Spinal cord (tissue), 10 donors: ENCODE results near the gene EGFL7. TPM values are rescaled to one million over a fixed set of nuclear protein-coding genes. Genes with fewer than 3 reads are reported as not detected.
A peak's percentile ranks its signal among the peaks of the same experiment; 100 is the strongest.

Experiments
- DNase-seq, 6 donors: peaks; one replicate each; pipeline versions ENCODE4 v3.0.0 to v3.0.0-alpha.2; 2013 to 2015; ENCODE audit warnings: low spot score in 6 of 6, low read depth in 4 of 6
- H3K27ac ChIP-seq: one replicate; pipeline ENCODE4 v1.5.1; 2013; ENCODE audit warnings: low read depth, low read length, control low read depth
- H3K27me3 ChIP-seq: one replicate; pipeline ENCODE4 v1.6.1; 2013; ENCODE audit warnings: low read length; ENCODE audit not compliant: control insufficient read depth, insufficient read depth
- H3K36me3 ChIP-seq: one replicate; pipeline ENCODE4 v1.6.1; 2013; ENCODE audit warnings: low read length; ENCODE audit not compliant: control insufficient read depth, insufficient read depth
- H3K4me1 ChIP-seq: one replicate; pipeline ENCODE4 v1.6.1; 2013; ENCODE audit warnings: low read length; ENCODE audit not compliant: control insufficient read depth, insufficient read depth
- H3K4me3 ChIP-seq: one replicate; pipeline ENCODE4 v1.5.1; 2013; ENCODE audit warnings: low read depth, low read length, control low read depth
- H3K9me3 ChIP-seq: one replicate; pipeline ENCODE4 v1.6.1; 2013; ENCODE audit warnings: low read length; ENCODE audit not compliant: control insufficient read depth, insufficient read depth
- WGBS: methylation state at CpG from one replicate; pipeline ENCODE4 v1.1.5; 2013; ENCODE audit warnings: missing lambda C conversion rate; ENCODE audit not compliant: insufficient coverage; 5-methylcytosine and 5-hydroxymethylcytosine counted together
- polyA plus RNA-seq, 2 donors: library from polyadenylated mRNA; unstranded; fragments of 120-200 nt; gene quantifications; one replicate each; pipeline ENCODE4 v1.2.1, GENCODE V29; 2013; ENCODE audit not compliant: insufficient read length in 2 of 2
- total RNA-seq, 2 donors: library from RNA; depleted of rRNA in 1 of 2; stranded (reverse); fragments of 120-200 nt in 1 of 2; fragments of >200 nt in 1 of 2; gene quantifications; one replicate each; pipeline versions ENCODE4 v1.2.3 to v1.2.4, GENCODE V29; 2013 to 2014
- donor health status: healthy.

EGFL7 gene
- total and polyA plus RNA-seq, 4 donors = 21.9 to 93.5 (median 52.1) TPM

DNA sequence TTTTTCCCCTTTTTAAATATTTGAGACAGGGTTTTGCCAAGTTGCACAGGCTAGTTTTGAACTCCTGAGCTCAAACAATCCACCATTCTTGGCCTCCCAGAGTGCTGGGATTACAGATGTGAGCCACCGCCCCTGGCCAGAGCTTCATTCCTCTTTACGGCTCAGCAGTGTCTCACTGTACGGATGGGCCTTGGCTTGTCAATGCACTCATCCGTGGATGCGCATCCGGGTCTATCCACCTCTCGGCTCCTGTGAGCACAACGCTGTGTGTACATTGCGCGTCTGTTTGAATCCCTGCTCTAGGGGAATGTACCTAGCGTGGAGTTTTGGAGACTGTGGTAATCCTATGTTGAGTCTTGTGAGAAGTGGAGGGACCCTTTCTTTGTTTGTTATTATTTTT, 10.9 kb upstream of the EGFL7 start:
- no peak overlapping the region for H3K4me3 ChIP-seq
- peaks cover 26% of the 10 kb centered on the region for H3K4me1 ChIP-seq
- no peak for DNase-seq
- H3K27me3 ChIP-seq = no peaks in the 10 kb centered on the region
- no peaks in the 10 kb centered on the region for H3K36me3 ChIP-seq
- WGBS = 88% methylated on average over 10 of the region's 11 CpGs
- H3K9me3 ChIP-seq = no peaks in the 10 kb centered on the region
- no peak overlapping the region for H3K27ac ChIP-seq

DNA sequence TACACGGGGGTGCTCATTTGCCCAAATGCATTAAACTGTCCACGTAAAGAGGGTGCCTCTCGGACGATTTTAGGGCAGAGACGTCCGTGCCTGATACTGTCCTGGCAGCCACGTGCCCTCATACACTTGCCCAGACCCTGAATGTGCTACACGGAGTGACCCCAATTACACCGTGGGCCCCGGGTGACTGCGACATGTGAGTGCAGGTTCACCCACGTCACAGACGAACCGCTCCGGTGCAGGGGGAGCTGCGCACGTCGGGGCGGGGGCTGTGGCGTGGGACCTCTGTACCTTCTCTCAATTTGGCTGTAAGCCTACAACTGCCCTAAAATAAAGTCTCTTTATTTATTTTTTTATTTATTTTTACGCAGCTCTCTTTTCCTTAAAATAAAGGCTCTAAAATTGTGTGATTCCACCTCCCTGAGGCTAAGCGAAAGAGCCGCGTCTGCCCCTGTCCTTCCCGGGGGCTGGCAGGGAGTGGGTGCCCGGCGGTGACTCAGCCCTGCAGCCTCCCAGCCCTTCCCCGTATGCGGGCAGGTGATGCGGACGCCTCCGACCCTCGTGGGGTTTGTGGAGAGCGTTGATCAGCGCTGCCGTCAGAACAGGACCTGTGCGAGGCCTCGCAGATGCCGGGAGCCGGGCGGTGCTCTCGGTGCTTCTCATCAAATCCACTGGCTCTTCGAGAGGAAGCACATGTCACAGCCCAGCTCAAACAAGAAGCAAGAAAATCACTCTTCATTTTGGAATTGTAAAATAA, 9.2 kb upstream of the EGFL7 start:
- Histone ChIP-seq H3K36me3 (no peaks in the 10 kb centered on the region), H3K4me3 (no peak overlapping the region), H3K4me1 (peaks cover 35% of the 10 kb centered on the region), H3K27me3 (no peaks in the 10 kb centered on the region), H3K27ac (no peak overlapping the region), H3K9me3 (no peaks in the 10 kb centered on the region)
- WGBS = 72% methylated on average over 23 of the region's 43 CpGs
- no peak for DNase-seq

DNA sequence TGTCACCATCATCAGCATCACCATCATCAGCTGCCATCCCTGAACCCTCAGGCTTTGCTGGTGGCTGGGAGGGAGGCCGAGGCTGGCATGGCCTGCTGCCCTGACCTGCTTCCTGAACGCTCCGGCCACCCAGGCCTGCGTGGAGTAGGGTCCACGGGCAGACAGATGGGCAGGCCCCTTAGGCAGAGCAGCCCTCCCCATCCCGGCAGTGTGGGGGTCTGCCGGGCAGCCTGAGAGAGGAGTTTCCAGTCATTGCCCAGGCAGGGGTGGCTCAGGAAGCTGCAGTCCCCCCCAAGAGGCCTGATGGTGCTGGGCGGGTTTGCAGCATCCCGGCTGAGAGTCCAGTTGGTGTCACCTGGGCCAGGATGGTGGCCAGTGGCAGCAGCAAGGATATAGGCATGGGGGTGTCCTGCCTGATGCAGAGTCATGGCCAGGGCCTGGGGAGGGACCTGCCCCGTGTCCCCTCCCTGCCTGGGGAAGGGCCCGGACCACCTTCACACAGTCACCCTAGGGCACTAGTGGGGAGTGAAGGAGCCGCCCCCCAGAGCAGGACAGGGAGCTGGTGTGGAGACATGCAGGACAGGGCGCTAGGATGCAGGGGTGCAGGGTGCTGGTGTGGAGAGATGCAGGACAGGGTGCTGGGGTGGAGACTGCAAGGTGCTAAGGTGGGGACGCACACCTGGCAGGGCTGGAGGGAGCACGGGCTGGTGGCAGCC, 7.7 kb upstream of the EGFL7 start:
- Histone ChIP-seq H3K4me3 (no peak overlapping the region), H3K4me1 (peaks cover 32% of the 10 kb centered on the region), H3K9me3 (no peaks in the 10 kb centered on the region), H3K27me3 (no peaks in the 10 kb centered on the region), H3K27ac (peak overlapping the region; percentile 69), H3K36me3 (no peaks in the 10 kb centered on the region)
- DNase-seq = no peak
- 87% methylated on average over 14 of the region's 15 CpGs for WGBS

DNA sequence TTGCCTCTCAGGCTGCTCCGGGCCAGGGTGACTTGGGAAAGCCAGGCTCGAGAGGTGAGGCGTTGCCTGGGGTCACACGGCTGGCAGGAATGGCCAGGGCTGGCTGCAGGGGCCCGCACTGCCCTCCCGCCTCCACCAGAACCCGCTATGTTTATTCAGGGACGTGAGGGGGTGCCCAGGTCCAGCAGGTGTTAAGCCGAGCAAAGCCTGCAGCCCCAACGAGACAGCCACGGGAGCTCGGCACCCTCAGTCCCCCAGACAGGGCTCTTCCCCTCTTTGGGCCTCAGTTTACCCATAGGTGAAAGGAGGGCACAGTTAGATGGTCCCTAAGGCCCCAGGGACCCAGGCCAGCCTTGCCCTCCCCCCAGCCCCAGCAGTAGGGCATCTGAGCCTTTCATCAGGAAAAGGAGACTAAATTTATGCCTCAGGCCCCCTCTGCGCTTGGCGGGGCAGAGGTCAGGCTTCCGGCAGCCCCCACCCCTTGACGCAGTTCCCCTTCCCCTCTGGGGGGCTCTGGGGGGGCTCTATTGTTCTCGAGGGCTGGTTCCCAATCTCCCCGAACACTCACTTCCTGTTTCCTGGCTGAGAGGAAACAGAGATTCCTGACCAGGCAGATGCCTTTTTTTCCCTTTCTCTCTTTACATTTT, 7.1 kb upstream of the EGFL7 start:
- no peak for DNase-seq
- WGBS = 52% methylated on average over 9 of the region's 18 CpGs

DNA sequence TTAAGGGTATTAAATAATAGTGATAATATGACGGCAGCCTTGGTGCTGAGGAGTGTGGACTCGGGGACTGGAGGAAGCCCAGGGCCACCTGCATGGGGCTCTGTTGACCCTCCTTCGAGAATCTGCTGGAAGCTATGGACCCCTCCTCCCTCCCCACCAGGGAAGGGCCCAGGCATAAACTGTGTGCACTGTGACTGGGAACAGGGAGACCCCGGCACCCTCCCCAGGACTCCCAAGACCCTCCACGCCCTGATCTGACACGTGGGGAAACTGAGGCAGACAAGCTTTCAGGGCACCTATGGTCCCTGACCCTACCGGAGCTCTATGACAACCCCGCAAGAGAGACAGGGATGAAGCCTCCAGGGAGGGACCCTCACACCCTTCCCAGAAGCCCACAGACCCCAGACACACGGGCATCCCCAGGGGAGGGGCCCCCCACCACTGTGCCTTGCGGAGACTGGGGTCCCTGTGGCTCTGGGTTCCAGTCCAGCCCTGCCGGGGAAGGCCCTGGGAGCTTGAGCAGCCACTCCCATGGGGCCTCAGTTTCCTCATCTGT, 6.5 kb upstream of the EGFL7 start:
- Histone ChIP-seq H3K9me3 (no peaks in the 10 kb centered on the region), H3K4me1 (peaks cover 36% of the 10 kb centered on the region), H3K27ac (peak overlapping the region; percentile 69), H3K4me3 (no peak overlapping the region), H3K27me3 (no peaks in the 10 kb centered on the region), H3K36me3 (no peaks in the 10 kb centered on the region)
- 73% methylated on average over 9 of the region's 11 CpGs for WGBS
- no peak for DNase-seq

More for the DNA sequence above, 7.1 kb upstream of the EGFL7 start:
- Histone ChIP-seq H3K4me3 (no peak overlapping the region), H3K27me3 (no peaks in the 10 kb centered on the region), H3K9me3 (no peaks in the 10 kb centered on the region), H3K36me3 (no peaks in the 10 kb centered on the region), H3K27ac (peak overlapping the region; percentile 69), H3K4me1 (peaks cover 33% of the 10 kb centered on the region)

DNA sequence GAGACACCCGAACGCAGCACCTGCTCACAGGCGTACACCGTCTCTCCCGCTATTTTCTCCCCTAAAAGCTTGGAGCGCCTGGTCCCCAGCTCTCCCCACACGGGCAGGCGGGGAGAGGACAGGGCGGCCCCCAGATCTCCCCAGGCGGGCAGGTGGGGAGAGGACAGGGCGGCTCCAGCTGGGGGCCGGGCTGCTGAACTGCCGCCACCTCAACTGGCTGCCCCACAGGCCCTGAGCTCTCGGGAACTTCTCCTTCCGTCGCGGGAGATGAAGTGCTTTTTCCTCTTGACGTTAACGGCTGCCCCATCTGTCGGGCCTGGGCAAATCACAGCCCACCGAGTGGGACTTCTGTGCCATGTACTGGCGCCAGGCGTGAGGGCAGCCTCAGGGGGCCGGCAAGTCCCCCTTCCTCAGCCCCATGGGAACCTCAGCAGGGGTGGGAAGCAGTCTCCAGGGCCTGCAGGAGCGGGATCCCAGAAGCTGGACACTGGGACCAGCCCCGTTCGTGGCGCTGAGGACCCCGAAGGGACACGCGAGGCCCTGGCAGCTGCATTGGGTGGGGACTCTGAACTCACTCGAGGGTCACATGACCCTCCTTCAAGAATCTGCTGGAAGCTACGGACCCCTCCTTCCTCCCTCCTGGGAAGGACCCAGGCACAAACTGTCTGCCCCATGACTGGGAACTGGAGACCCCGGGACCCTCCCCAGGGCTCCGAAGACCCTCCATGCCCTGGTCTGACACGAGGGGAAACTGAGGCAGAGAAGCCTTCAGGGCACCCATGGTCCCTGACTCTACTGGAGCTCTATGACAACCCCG, 5.7 kb upstream of the EGFL7 start:
- Histone ChIP-seq H3K36me3 (no peaks in the 10 kb centered on the region), H3K9me3 (no peaks in the 10 kb centered on the region), H3K4me1 (peaks cover 36% of the 10 kb centered on the region), H3K27me3 (no peaks in the 10 kb centered on the region), H3K4me3 (no peak overlapping the region), H3K27ac (peak overlapping the region; percentile 1)
- WGBS = 58% methylated on average over 37 of the region's 37 CpGs
- DNase-seq = no peak

DNA sequence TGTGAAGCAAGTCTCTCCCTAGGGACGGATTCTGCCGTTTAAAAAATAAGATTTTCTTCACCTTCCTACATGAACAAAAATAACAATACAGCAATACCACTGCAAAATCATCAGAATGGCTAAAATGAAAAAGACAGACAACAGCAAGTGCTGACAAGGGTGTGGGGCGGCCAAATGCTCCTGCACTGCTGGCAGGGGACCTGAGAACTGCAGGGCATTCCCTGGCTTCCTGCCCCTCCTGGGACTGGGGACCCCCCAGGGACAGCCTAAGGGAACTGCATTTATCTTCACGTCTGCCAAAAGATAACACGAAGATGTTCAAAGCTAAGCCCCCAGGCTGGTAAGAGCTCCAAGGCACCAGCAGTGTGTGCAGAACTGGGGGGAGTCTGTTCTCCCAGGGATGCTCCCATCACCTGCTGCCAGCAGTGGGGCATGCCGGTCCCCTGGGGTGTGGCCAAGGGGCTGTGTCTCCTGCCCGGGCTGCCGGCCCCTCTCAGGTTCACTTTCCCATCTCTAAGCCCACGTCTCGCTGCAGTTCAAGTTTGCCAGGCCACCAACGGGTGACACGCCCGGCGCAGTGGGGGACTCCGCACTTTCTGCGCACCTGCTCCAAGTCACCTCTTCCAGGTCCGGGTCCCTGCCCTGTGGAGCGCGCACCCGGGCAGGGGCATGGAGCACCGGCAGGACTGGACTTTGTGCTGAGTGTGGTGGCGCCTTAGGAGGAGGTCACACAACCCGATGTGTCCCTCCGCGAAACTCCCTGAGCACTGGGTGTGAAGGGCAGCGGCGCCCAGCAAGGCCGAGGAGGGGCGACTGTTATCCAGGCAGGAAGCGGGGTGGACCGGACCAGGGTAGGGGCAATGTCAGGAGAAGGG, 4.5 kb upstream of the EGFL7 start:
- Histone ChIP-seq H3K4me3 (no peak overlapping the region), H3K4me1 (peaks cover 36% of the 10 kb centered on the region), H3K27ac (no peak overlapping the region), H3K27me3 (no peaks in the 10 kb centered on the region), H3K9me3 (no peaks in the 10 kb centered on the region), H3K36me3 (no peaks in the 10 kb centered on the region)
- WGBS = 81% methylated on average over 29 of the region's 31 CpGs
- DNase-seq = no peak

DNA sequence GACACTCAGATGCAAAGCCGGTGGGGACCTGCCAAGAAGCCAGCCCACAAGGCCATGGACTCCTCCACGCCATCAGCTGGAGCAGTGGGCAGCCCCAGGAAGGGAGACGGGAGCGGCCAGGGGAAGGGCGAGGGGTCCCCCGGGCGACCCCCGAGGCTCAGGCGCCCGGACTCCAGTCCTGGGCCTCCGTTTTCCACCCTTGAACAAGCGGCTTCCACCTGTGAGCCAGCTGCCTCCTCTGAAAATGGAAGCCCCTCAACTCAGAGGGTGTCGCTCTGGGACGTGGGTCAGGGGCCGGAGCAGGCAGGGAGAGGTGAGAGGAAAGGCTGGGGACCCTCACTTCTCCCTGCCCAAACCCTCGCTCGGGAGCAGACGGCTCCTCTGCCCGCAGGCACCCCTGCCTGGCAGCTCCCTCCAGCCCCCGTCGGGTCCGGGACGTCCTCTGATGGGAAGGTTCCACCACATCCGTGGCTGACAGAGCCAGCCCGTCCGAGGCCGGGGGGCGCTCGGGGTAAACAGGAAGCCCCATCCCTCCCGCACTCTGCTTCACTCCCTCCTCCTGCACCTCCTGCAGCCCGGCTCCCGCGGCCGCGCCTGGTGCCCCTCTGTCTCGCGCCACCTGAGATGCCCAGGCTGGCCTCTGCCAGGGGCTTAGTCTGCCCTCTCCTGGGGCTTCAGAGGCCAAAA, 3.7 kb upstream of the EGFL7 start:
- DNase-seq = no peak
- Histone ChIP-seq H3K4me3 (no peak overlapping the region), H3K9me3 (no peaks in the 10 kb centered on the region), H3K27me3 (no peaks in the 10 kb centered on the region), H3K36me3 (no peaks in the 10 kb centered on the region), H3K27ac (peak overlapping the region; percentile 40), H3K4me1 (peaks cover 36% of the 10 kb centered on the region)
- 55% methylated on average over 37 of the region's 37 CpGs for WGBS
